ENCODE results near the gene FCRL1. TPM values are rescaled to one million over a fixed set of nuclear protein-coding genes. Genes with fewer than 3 reads are reported as not detected.

The FCRL1 gene
- total RNA-seq, 1 experiment from 2014 or later: not detected

- Mint-ChIP-seq H3K36me3 (ENCODE audit: insufficient read depth, unreplicated experiment) (no peaks in the 10 kb centered on the region), H3K4me1 (ENCODE audit: low read depth, unreplicated experiment) (peaks cover 49% of the 10 kb centered on the region), H3K27ac (ENCODE audit: unreplicated experiment) (no peak overlapping the region), H3K27me3 (ENCODE audit: unreplicated experiment) (no peaks in the 10 kb centered on the region), H3K4me3 (ENCODE audit: low read depth, unreplicated experiment) (no peak overlapping the region), H3K9me3 (ENCODE audit: low read depth, unreplicated experiment) (no peaks in the 10 kb centered on the region)
- no TSS peak for BruUV-seq (replicated peaks)
- CTCF ChIA-PET: no interaction called here
- intact Hi-C loops (cut with micrococcal nuclease; ENCODE audit: unreplicated experiment): loop anchor here (5.0 kb wide), 6 partner anchors 82 to 393 kb away; partner anchors contain the start of gene FCRL4
- peak; percentile 14 for DNase-seq
- TF ChIP-seq, protein P1, sequence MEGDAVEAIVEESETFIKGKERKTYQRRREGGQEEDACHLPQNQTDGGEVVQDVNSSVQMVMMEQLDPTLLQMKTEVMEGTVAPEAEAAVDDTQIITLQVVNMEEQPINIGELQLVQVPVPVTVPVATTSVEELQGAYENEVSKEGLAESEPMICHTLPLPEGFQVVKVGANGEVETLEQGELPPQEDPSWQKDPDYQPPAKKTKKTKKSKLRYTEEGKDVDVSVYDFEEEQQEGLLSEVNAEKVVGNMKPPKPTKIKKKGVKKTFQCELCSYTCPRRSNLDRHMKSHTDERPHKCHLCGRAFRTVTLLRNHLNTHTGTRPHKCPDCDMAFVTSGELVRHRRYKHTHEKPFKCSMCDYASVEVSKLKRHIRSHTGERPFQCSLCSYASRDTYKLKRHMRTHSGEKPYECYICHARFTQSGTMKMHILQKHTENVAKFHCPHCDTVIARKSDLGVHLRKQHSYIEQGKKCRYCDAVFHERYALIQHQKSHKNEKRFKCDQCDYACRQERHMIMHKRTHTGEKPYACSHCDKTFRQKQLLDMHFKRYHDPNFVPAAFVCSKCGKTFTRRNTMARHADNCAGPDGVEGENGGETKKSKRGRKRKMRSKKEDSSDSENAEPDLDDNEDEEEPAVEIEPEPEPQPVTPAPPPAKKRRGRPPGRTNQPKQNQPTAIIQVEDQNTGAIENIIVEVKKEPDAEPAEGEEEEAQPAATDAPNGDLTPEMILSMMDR (IDR thresholded peaks at IDR 0.05; ENCODE audit: unreplicated experiment): no peak
These were observed 49.4 kb downstream of the FCRL1 start for GRCh38 chr1:157770442-157771043.

- CTCF ChIA-PET: interaction anchor here (0.6 kb wide), 1 partner anchor 807 kb away, joined by 4 read pairs; no protein-coding TSS in a partner anchor
- intact Hi-C loops (cut with micrococcal nuclease; ENCODE audit: unreplicated experiment): no loop called here
- DNase-seq: no peak
- Mint-ChIP-seq H3K27me3 (ENCODE audit: unreplicated experiment) (no peaks in the 10 kb centered on the region), H3K4me1 (ENCODE audit: low read depth, unreplicated experiment) (peaks cover 14% of the 10 kb centered on the region), H3K9me3 (ENCODE audit: low read depth, unreplicated experiment) (no peaks in the 10 kb centered on the region), H3K27ac (ENCODE audit: unreplicated experiment) (no peak overlapping the region), H3K36me3 (ENCODE audit: insufficient read depth, unreplicated experiment) (no peaks in the 10 kb centered on the region), H3K4me3 (ENCODE audit: low read depth, unreplicated experiment) (no peak overlapping the region)
- TF ChIP-seq, protein P1 (IDR thresholded peaks at IDR 0.05; ENCODE audit: unreplicated experiment): no peak
- no TSS peak for BruUV-seq (replicated peaks)
These were observed 53.1 kb downstream of the FCRL1 start for GRCh38 chr1:157766792-157767191.

- Mint-ChIP-seq H3K4me3 (ENCODE audit: low read depth, unreplicated experiment) (no peak overlapping the region), H3K27ac (ENCODE audit: unreplicated experiment) (no peak overlapping the region), H3K27me3 (ENCODE audit: unreplicated experiment) (no peaks in the 10 kb centered on the region), H3K9me3 (ENCODE audit: low read depth, unreplicated experiment) (peaks cover 3% of the 10 kb centered on the region), H3K36me3 (ENCODE audit: insufficient read depth, unreplicated experiment) (no peaks in the 10 kb centered on the region), H3K4me1 (ENCODE audit: low read depth, unreplicated experiment) (no peaks in the 10 kb centered on the region)
- DNase-seq: no peak
- intact Hi-C loops (cut with micrococcal nuclease; ENCODE audit: unreplicated experiment): no loop called here
- TF ChIP-seq, protein P1 (IDR thresholded peaks at IDR 0.05; ENCODE audit: unreplicated experiment): no peak
- BruUV-seq (replicated peaks): no TSS peak
- CTCF ChIA-PET: interaction anchor here (0.6 kb wide), 1 partner anchor 41 kb away, joined by 3 read pairs; no protein-coding TSS in a partner anchor
These were observed 61.9 kb downstream of the FCRL1 start for GRCh38 chr1:157758018-157758417.

DNA sequence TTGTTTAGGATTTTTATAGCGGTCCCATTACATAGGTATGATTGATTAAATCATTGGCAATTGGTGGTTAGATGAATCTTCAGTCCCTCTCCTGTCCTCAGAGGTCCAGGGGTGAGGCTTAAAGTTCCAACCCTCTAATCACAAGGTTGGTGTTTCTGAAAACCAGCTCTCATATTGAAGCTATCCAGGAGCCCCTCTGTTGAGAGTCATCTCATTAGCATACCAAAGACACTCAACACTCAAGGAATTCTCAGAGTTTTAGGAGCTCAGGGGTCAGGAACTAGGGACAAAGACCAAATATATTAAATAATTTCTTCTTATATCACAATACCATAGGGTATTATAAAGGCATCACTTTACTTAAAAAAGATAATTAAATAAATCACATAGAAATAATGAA is 66.3 kb downstream of the FCRL1 start:
- H3K4me3 Mint-ChIP-seq (ENCODE audit: low read depth, unreplicated experiment): no peak overlapping the region
- no TSS peak for BruUV-seq (replicated peaks)
- peaks cover 6% of the 10 kb centered on the region for H3K4me1 Mint-ChIP-seq (ENCODE audit: low read depth, unreplicated experiment)
- intact Hi-C loops (cut with micrococcal nuclease; ENCODE audit: unreplicated experiment): no loop called here
- H3K27ac Mint-ChIP-seq (ENCODE audit: unreplicated experiment): no peak overlapping the region
- CTCF ChIA-PET: interaction anchor here (1.7 kb wide), 1 partner anchor 62 kb away, joined by 3 read pairs; no protein-coding TSS in a partner anchor
- no peaks in the 10 kb centered on the region for H3K36me3 Mint-ChIP-seq (ENCODE audit: insufficient read depth, unreplicated experiment)
- H3K9me3 Mint-ChIP-seq (ENCODE audit: low read depth, unreplicated experiment): no peaks in the 10 kb centered on the region
- peaks cover 12% of the 10 kb centered on the region for H3K27me3 Mint-ChIP-seq (ENCODE audit: unreplicated experiment)
- DNase-seq: no peak
- TF ChIP-seq, protein P1 (IDR thresholded peaks at IDR 0.05; ENCODE audit: unreplicated experiment): no peak

Data from Calu3 (cell line).